GM21447 (cell line): ENCODE data around the gene FEM1A.
"Not testable (repeated sequence)": the region's sequence is repeated elsewhere in the genome, so short reads cannot be mapped to it uniquely, and the experiment has no call there.

Experiments
- ATAC-seq: cut with Tn5 transposase; IDR thresholded peaks from one replicate; pipeline ENCODE4 v1.9.1; 2021; ENCODE audit not compliant: unreplicated experiment

The FEM1A gene

GRCh38 chr19:4791183-4792018 lies at the start of gene FEM1A:
Gene FEM1A, plus strand, starts transcription at chr19:4791734. Its CDS starts 121 bp downstream, at chr19:4791855.
- ATAC-seq: peak; percentile 94

GRCh38 chr19:4742723-4743646 lies 48.5 kb upstream of the FEM1A start:
- no peak for ATAC-seq

GRCh38 chr19:4744451-4745174 lies 46.9 kb upstream of the FEM1A start:
- ATAC-seq: no peak

GRCh38 chr19:4745175-4745574 lies 46.4 kb upstream of the FEM1A start:
- ATAC-seq: not testable (repeated sequence)

- ATAC-seq: no peak
These were observed 45.5 kb upstream of the FEM1A start for GRCh38 chr19:4745986-4746385.

GRCh38 chr19:4748185-4748584 lies 43.3 kb upstream of the FEM1A start:
- ATAC-seq: no peak

GRCh38 chr19:4748589-4748988 lies 42.9 kb upstream of the FEM1A start:
- no peak for ATAC-seq

- ATAC-seq: no peak
These were observed 41.5 kb upstream of the FEM1A start for GRCh38 chr19:4749870-4750590.

- ATAC-seq: no peak
These were observed 37.3 kb upstream of the FEM1A start for GRCh38 chr19:4754248-4754647.

- no peak for ATAC-seq
These were observed 36.1 kb upstream of the FEM1A start for GRCh38 chr19:4755459-4755858.

GRCh38 chr19:4758082-4758481 lies 33.5 kb upstream of the FEM1A start:
- no peak for ATAC-seq

GRCh38 chr19:4758659-4759058 lies 32.9 kb upstream of the FEM1A start:
- no peak for ATAC-seq

- ATAC-seq: no peak
These were observed 31.9 kb upstream of the FEM1A start for GRCh38 chr19:4759388-4760284.

GRCh38 chr19:4760285-4760650 lies 31.3 kb upstream of the FEM1A start:
- no peak for ATAC-seq

- ATAC-seq: no peak
These were observed 28.5 kb upstream of the FEM1A start for GRCh38 chr19:4763021-4763420.

GRCh38 chr19:4764393-4764660 lies 27.2 kb upstream of the FEM1A start:
- ATAC-seq: no peak

- no peak for ATAC-seq
These were observed 22.4 kb upstream of the FEM1A start for GRCh38 chr19:4768934-4769777.

- no peak for ATAC-seq
These were observed 19.0 kb upstream of the FEM1A start for GRCh38 chr19:4772566-4772965.

GRCh38 chr19:4773047-4773640 lies 18.4 kb upstream of the FEM1A start:
- no peak for ATAC-seq
